ENCODE results near the gene ACTR6.
A peak's percentile ranks its signal among the peaks of the same experiment; 100 is the strongest.

- TF ChIP-seq CTCF (conservative IDR thresholded peaks at IDR 0.05; ENCODE audit: low read depth, low read length) (0 out of 2 replicates have a peak, but pooled peaks have one; percentile 5), POLR2A (IDR thresholded peaks at IDR 0.05; ENCODE audit: low read depth, low read length) (no peak)
Measured at GRCh38 chr12:100163416-100164152, 37.0 kb upstream of the ACTR6 start.

Measured in IMR-90 (cell line).